ENCODE measurements around the gene TBX3.

- TF ChIP-seq GATA2 (CRISPR knock-in tag; IDR thresholded peaks at IDR 0.05) = no peak
- no peak for TF ChIP-seq MAX (IDR thresholded peaks at IDR 0.05; ENCODE audit: low read depth)
- TF ChIP-seq, protein P1, sequence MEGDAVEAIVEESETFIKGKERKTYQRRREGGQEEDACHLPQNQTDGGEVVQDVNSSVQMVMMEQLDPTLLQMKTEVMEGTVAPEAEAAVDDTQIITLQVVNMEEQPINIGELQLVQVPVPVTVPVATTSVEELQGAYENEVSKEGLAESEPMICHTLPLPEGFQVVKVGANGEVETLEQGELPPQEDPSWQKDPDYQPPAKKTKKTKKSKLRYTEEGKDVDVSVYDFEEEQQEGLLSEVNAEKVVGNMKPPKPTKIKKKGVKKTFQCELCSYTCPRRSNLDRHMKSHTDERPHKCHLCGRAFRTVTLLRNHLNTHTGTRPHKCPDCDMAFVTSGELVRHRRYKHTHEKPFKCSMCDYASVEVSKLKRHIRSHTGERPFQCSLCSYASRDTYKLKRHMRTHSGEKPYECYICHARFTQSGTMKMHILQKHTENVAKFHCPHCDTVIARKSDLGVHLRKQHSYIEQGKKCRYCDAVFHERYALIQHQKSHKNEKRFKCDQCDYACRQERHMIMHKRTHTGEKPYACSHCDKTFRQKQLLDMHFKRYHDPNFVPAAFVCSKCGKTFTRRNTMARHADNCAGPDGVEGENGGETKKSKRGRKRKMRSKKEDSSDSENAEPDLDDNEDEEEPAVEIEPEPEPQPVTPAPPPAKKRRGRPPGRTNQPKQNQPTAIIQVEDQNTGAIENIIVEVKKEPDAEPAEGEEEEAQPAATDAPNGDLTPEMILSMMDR (IDR thresholded peaks at IDR 0.05) = no peak
Measured at GRCh38 chr12:114729731-114730130, 45.8 kb upstream of the TBX3 start.
